IPS DF 19.7 (cell line): ENCODE results near the gene PPME1.
"Not testable (repeated sequence)": the region's sequence is repeated elsewhere in the genome, so short reads cannot be mapped to it uniquely, and the experiment has no call there.

Experiments used
- DNase-seq: peaks from one replicate; pipeline ENCODE4 v3.0.0-alpha.2; 2013; ENCODE audit warnings: low read depth, low spot score

Gene PPME1, protein sequence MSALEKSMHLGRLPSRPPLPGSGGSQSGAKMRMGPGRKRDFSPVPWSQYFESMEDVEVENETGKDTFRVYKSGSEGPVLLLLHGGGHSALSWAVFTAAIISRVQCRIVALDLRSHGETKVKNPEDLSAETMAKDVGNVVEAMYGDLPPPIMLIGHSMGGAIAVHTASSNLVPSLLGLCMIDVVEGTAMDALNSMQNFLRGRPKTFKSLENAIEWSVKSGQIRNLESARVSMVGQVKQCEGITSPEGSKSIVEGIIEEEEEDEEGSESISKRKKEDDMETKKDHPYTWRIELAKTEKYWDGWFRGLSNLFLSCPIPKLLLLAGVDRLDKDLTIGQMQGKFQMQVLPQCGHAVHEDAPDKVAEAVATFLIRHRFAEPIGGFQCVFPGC

DNA sequence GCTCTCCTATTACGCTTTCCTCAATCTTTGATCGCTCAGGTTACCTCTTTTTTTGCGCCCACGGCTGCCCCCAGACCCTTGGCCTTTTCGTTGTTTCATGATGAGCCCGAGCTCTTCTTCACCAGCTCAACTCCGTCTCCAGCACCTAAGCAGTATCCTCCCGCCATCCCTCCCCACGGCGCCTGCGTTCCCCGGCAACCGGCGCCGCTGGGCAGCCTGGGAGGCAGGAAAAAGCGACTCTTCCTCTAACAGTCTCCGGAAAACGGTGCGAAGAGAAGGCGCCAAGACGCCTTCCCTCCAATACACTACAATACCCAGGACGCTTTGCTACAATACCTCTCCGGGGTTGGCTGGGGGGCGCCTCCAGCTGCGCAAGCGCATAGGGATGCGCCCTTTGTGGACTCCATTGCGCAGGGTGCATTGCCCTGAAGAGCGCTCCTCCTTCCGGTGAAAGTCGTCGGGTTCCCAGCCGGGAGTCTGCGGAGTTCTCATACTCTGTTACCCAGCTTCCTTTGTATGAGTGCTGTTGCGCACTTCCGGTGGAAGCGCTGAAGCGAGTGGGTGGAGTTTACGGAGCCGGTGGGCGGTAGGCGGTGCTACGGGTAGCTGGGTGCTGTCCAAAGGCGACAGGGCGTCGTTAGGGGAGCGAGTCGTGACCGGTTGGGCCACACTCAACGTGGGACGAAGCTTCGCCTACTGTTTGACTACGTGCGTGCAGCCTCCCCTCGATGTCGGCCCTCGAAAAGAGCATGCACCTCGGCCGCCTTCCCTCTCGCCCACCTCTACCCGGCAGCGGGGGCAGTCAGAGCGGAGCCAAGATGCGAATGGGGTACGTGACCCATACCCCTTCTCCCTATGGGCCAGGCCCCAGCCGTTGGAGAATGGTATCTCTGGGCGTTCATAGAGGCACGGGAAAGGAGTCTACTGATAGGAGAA is at the start of gene PPME1, which contains the start of gene C2CD3:
TSS of gene PPME1 (plus strand) at position 596 of the 936 bp plus-strand sequence. CDS start at position 729, 133 bp downstream.
TSS of gene C2CD3 (minus strand) at position 309 of the 936 bp plus-strand sequence. CDS start at position 99, 210 bp downstream.
- DNase-seq, result peak; percentile 99

GRCh38 chr11:74121804-74122203 is 49.3 kb upstream of the PPME1 start:
- no peak for DNase-seq

- no peak for DNase-seq
Measured at GRCh38 chr11:74123008-74123448, 48.1 kb upstream of the PPME1 start.

DNA sequence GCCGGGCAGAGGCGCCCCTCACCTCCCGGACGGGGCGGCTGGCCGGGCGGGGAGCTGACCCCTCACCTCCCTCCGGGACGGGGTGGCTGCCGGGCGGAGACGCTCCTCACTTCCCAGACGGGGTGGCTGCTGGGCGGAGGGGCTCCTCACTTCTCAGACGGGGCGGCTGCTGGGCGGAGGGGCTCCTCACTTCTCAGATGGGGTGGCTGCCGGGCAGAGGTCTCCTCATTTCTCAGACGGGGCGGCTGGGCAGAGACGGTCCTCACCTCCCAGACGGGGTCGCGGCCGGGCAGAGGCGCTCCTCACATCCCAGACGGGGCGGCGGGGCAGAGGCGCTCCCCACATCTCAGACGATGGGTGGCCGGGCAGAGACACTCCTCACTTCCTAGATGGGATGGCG is 42.0 kb upstream of the PPME1 start:
- DNase-seq, result not testable (repeated sequence)

- no peak for DNase-seq
Measured at GRCh38 chr11:74132833-74133232, 38.3 kb upstream of the PPME1 start.

DNA sequence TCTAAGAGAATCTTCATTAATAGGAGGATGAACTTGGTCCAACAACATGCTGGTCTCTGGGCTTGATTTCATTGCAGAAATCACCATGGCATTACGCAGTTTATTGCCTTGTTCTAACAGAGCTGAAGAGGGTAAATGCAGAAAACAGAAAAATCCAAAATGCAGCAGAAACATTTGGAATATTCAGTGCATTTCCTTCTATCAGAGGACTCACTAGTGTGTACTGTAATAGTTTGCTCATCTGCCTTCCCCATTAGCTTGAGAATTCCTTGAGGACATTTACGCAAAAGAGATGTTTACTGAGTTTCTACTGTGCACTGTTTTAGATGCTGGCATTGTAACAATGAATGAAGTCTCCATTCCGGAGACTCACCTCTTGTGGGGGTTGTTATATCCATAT is 37.7 kb upstream of the PPME1 start:
- no peak for DNase-seq

DNA sequence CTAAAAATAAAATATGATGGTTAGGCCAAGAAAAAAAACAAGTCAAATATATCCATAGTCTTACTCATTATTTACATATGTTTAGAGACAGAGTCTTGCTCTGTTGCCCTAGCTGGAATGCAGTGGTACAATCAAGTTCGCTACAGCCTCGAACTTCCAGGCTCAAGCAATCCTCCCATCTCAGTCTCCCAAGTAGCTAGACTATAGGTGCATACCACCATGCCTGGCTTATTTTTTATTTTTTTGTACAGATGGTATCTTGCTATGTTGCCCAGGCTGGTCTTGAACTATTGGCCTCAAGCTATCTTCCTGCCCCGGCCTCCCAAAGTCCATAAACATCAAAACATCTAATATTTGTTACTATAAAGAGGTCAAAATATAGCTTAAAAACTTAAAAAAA is 36.4 kb upstream of the PPME1 start:
- DNase-seq, result no peak

- DNase-seq, result no peak
Measured at GRCh38 chr11:74135127-74135840, 35.8 kb upstream of the PPME1 start.

DNA sequence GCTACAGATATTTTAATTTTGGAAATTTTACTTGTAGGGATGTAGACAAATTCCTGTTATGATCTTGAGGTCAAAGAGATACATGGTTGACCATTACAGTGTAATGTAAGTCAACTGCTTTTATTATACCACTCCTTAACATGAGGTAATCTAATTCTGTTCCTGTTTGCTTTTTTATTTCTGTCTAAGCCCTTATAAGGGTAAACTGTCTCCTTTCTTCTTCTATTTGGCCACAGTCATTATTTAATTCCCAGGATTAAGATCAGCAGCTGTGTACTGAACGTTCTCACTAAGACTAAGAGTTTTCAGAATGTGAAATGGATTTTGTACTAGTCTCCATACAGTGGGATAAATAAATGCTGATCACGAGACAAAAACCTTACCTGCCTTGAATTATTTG is 33.1 kb upstream of the PPME1 start:
- DNase-seq, result no peak

DNA sequence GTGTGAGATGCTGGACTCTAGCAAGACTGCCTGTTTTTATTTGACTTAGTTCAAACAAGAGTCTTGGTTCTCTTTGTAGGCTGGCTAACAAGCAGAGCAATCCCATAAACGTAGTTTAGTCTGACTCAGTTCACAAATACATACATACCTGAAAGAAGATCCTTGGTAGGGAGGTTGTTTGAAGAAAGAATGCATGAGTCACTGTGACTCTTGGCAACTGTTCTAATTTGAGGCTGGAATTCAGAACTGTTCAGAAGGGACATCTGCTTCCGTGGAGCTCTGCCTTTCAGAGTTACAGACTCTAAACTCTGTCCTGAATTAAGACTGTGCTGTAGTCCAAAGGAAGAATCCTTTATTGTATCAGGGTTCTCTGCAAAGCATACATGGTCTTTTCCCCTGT is 32.5 kb upstream of the PPME1 start:
- DNase-seq, result no peak

DNA sequence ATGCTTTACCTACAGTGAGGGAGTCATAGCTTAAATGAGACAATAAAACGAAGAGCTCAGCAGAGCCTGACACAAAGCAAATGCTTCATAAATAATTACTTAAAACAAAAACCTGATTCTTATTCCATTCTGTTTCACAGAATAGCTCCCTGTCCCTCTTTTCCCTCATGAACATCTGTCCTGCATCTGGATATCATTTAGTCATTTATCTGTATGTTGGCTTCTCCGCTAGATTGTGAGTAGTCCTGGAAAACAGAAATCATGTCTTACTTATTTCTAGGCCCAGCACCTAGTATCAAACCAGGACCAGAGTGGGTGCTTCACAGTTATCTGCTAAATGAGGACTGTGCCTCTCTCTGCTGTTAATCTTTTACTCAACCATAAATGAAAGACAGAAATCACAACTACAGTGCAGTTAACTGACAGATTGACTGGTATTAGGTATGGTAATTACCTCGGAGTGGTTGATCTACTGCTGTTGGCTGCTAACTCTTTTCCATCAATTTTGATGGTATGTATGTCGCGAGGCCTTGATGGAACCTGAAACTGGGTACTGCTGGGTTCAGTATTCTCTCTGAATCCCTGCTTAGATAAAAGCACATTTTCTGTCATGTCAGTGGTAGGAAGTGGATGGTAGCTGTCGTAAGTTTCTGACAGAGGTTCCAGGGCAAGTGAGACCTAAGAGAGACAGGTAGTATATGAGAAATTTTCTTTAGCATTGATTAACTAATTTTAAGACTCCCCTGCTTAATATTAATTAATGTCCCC is 31.8 kb upstream of the PPME1 start:
- no peak for DNase-seq

- not testable (repeated sequence) for DNase-seq
Measured at GRCh38 chr11:74139919-74140431, 31.1 kb upstream of the PPME1 start.

GRCh38 chr11:74141241-74141695 is 29.8 kb upstream of the PPME1 start:
- peak; percentile 48 for DNase-seq

DNA sequence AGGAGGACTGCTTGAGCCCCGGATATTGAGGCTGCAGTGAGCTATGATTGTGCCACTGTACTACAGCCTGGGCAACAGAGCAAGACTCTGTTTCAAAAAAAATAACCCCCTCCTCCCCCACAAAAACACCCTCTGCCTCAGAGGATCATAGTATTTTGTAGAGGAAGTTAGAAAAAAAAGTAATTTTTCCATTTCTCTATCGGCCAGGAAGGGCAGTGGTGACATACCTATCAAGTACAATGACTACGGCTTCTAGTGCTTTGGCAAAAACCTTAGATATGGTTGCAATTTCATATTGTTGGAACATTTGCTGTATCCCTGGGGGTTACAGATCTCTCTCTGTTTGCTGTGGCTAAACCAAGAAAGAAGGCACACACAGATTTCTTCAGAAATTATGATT is 29.2 kb upstream of the PPME1 start:
- no peak for DNase-seq

DNA sequence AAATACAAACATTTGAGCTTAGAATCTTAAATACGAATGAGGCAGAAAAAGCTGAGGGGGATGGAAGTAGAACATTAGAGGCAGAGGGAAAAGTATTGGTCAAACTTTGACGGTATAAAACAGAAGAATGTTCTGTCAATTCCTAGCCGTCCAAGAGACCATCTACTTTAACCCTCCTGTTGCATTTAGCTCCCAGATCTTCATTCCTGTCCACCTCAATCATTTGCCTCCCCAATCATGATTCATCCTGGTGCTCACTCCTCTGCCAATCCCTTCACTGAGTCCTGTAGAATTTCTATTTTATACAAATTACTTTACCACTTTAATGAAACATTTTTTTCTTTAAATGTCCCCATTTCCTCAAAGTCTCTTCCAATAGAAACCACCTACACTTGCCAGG is 28.5 kb upstream of the PPME1 start:
- no peak for DNase-seq

- no peak for DNase-seq
Measured at GRCh38 chr11:74144592-74144991, 26.5 kb upstream of the PPME1 start.

DNA sequence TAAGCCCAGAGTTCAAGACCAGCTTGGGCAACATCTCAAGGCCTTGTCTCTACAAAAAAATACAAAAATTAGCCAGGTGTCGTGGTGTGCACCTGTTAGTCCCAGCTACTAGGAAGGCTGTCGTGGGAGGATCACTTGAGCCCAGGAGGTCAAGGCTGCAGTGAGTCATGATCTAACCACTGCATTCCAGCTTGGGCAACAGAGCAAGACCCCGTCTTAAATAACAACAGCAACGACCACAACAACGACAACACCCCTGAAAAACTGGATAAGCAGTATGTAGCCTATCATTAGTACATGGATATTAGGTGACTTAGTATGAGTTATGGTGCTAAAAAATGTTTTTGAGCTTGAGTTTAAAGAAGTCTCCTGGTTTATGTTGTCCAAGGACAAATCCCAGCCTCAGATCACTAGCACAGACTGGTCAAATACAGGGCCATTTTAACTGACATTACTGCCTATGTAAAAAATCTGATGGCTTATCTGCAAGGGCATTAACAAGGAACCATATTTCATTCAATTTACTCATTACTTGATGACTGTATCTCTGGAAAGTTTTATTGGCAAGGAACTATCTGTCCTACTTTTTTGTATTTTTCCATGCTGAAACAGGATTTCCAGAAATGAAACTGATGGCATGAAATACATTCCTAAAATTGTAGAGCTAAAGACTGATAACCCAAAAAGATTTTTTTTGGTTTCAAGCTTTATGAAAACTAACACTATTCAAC is 23.7 kb upstream of the PPME1 start:
- no peak for DNase-seq

GRCh38 chr11:74153224-74153623 is 17.9 kb upstream of the PPME1 start:
- no peak for DNase-seq

DNA sequence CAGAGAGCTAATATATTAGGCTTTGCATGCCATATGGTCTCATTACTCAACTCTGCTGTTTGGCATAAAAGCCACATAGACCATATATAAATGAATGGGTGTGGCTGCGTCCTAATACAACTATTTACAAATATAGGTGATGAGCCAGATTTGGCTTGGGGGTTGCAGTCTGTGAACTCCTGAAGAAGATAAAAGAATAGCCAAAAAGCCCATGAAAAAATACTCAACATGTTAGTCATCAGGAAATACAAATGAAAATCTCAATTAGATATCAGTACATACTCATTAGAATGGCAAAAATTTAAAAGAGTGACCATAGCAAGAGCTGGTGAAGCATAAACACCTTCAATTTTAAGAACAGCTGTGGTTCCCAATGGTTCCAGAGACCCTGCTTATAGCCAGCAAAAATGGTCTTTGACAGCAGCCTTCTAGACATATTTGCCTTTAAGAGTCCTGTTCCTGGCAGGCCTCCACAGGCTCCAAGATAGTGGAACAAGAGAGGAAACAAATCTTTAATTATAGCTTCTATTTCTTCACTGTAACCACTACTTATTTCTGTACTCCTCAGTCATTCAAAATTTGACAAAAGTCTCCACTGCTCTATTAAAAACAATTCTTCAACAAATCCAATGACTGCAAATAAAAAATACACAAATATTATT is 16.3 kb upstream of the PPME1 start:
- no peak for DNase-seq
